PC-9 (cell line): ENCODE data around the gene CHCHD5. TPM values are rescaled to one million over a fixed set of nuclear protein-coding genes. Genes with fewer than 3 reads are reported as not detected.

Experiments
- BruUV-seq: library from RNA; stranded (reverse); fragments of 400-500 nt; replicated peaks from 2 replicates; lab custom pipeline; 2021; lab: Mats Ljungman, UMichigan
- CTCF ChIA-PET: fragments of 300-600 bp; sonication (Branson Sonifier 250); formaldehyde crosslinking; loops from one replicate; lab custom pipeline; 2022; ENCODE audit warnings: antibody characterized with exemption; lab: Charles Lee
- POLR2A ChIA-PET: fragments of 300-600 bp; sonication (Branson Sonifier 250); formaldehyde crosslinking; loops from one replicate; lab custom pipeline; 2022; ENCODE audit warnings: antibody characterized with exemption; ENCODE audit not compliant: unreplicated experiment; lab: Charles Lee
- DNase-seq, 2 experiments: peaks; one replicate each; pipeline versions ENCODE4 v3.0.0 to v3.0.0-alpha.2; 2015 to 2022; ENCODE audit warnings: mixed read lengths in 1 of 2
- H2AFZ ChIP-seq: fragments of 200-600 bp; sonication (generic); 2 replicates; pipeline ENCODE4 v1.8.1; 2017; ENCODE audit warnings: antibody characterized with exemption
- H3F3A ChIP-seq: fragments of 200-600 bp; sonication (generic); 2 replicates; pipeline ENCODE4 v1.8.1; 2017; ENCODE audit warnings: antibody characterized with exemption, mild to moderate bottlenecking, low read depth; ENCODE audit not compliant: insufficient read depth
- H3K27ac ChIP-seq: fragments of 200-600 bp; sonication (generic); 2 replicates; pipeline ENCODE4 v1.6.1; 2016; ENCODE audit warnings: mixed run types
- H3K27me3 ChIP-seq: fragments of 200-600 bp; sonication (generic); 2 replicates; pipeline ENCODE4 v1.6.1; 2016; ENCODE audit warnings: low read depth, mixed run types; ENCODE audit not compliant: insufficient read depth
- H3K36me3 ChIP-seq: fragments of 200-600 bp; sonication (generic); 2 replicates; pipeline ENCODE4 v1.6.1; 2016; ENCODE audit warnings: low read depth, mixed run types
- H3K4me1 ChIP-seq: fragments of 200-600 bp; sonication (generic); replicated peaks from 2 replicates; pipeline ENCODE4 v1.6.1; 2016; ENCODE audit warnings: mixed run types; ENCODE audit not compliant: insufficient read depth
- H3K4me2 ChIP-seq: fragments of 200-600 bp; sonication (generic); 2 replicates; pipeline ENCODE4 v1.6.1; 2017; ENCODE audit warnings: mixed run types
- H3K4me3 ChIP-seq: fragments of 200-600 bp; sonication (generic); 2 replicates; pipeline ENCODE4 v1.6.1; 2016; ENCODE audit warnings: mixed run types
- H3K79me2 ChIP-seq: fragments of 200-600 bp; sonication (generic); 2 replicates; pipeline ENCODE4 v1.6.1; 2017; ENCODE audit warnings: low read depth, mixed run types
- H3K9me2 ChIP-seq: fragments of 200-600 bp; sonication (generic); 2 replicates; pipeline ENCODE4 v1.8.1; 2017; ENCODE audit warnings: mild to moderate bottlenecking; ENCODE audit not compliant: insufficient read depth
- H3K9me3 ChIP-seq: fragments of 200-600 bp; sonication (generic); 2 replicates; pipeline ENCODE4 v1.8.1; 2016; ENCODE audit warnings: low read depth; ENCODE audit not compliant: insufficient read depth
- H4K20me1 ChIP-seq: fragments of 200-600 bp; sonication (generic); 2 replicates; pipeline ENCODE4 v1.8.1; 2017; ENCODE audit not compliant: insufficient read depth
- EZH2 ChIP-seq: fragments of 200-600 bp; sonication (generic); IDR thresholded peaks from 2 replicates; pipeline ENCODE4 v1.8.0; 2017; ENCODE audit warnings: antibody characterized with exemption, low read depth
- intact Hi-C: fragments of 100-400 bp; cut with micrococcal nuclease; formaldehyde crosslinking; loops from one replicate; pipeline ENCODE4 v1.10.0; 2022; ENCODE audit not compliant: unreplicated experiment
- total RNA-seq: library from RNA; stranded (reverse); gene quantifications from 2 replicates; pipeline ENCODE4 v1.2.3, GENCODE V29; 2021
- TF ChIP-seq, protein P1 (sequence below): fragments of 200-600 bp; sonication (generic); conservative IDR thresholded peaks from 2 replicates; pipeline ENCODE4 v1.6.1; 2017; ENCODE audit warnings: mixed run types, antibody characterized with exemption, mild to moderate bottlenecking, moderate library complexity

Gene CHCHD5
- total RNA-seq, 1 experiment from 2014 or later: 38.4 TPM

DNA sequence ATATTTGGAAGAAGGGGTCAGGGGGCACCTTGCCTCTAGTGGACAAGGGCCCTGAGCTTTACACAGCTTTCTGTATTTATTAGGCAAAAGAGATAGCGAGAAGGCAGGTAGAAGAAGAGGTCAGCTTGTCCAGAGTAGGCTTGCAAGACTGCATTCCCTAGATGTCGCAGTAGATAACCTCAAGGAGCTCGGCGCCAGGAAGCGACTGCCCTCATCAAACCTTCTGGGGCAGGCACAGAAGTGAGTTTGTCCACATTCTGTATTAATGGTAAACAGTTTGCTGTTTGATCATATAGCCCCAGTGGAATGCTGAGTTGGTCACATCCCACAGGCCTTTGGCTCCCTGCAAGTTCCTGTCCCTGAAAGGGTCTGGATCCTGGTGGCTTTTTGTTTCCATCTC is 7.0 kb downstream of the CHCHD5 start:
- H3K4me3 ChIP-seq: no peak overlapping the region
- peak overlapping the region; percentile 11 for H3K4me2 ChIP-seq
- peak; percentile 62 to 76 for DNase-seq
- no peaks in the 10 kb centered on the region for H4K20me1 ChIP-seq
- intact Hi-C loops: no loop called here
- CTCF ChIA-PET: interaction anchor here (0.7 to 1.2 kb wide), 2 partner anchors 9 to 35 kb away, joined by 3 to 4 read pairs; no protein-coding TSS in a partner anchor
- H3K4me1 ChIP-seq: peaks cover 12% of the 10 kb centered on the region; the same call in 1 of the 2 replicates
- H3K9me3 ChIP-seq: no peaks in the 10 kb centered on the region
- no peaks in the 10 kb centered on the region for H3K36me3 ChIP-seq
- peak overlapping the region; percentile 13; the same call in 1 of the 2 replicates for H3K27ac ChIP-seq
- H3F3A ChIP-seq: peaks cover 23% of the 10 kb centered on the region
- H3K9me2 ChIP-seq: no peaks in the 10 kb centered on the region
- H3K79me2 ChIP-seq: no peaks in the 10 kb centered on the region
- TF ChIP-seq, protein P1, sequence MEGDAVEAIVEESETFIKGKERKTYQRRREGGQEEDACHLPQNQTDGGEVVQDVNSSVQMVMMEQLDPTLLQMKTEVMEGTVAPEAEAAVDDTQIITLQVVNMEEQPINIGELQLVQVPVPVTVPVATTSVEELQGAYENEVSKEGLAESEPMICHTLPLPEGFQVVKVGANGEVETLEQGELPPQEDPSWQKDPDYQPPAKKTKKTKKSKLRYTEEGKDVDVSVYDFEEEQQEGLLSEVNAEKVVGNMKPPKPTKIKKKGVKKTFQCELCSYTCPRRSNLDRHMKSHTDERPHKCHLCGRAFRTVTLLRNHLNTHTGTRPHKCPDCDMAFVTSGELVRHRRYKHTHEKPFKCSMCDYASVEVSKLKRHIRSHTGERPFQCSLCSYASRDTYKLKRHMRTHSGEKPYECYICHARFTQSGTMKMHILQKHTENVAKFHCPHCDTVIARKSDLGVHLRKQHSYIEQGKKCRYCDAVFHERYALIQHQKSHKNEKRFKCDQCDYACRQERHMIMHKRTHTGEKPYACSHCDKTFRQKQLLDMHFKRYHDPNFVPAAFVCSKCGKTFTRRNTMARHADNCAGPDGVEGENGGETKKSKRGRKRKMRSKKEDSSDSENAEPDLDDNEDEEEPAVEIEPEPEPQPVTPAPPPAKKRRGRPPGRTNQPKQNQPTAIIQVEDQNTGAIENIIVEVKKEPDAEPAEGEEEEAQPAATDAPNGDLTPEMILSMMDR: no peak
- no peak for TF ChIP-seq EZH2
- POLR2A ChIA-PET: no interaction called here
- no peaks in the 10 kb centered on the region for H3K27me3 ChIP-seq
- H2AFZ ChIP-seq: no peak overlapping the region
- no TSS peak for BruUV-seq

DNA sequence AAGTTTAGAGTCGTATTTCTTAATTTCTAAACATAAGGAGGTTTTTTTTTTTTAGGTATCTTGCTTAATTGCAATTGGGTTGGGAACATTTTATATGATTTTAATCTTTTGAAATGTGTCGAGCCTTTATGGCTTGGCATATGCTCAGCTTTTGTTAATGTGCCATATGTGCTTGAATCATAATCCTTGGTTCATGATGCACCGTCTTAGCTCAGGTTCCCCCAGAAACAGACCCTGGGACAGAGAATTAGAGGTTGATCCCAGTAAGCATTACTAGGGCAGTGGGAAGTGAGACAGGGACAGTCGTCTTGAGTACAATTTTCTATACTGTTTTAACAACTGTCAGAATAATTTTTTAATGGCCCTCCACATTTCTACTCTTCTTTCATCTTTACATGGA is 9.3 kb downstream of the CHCHD5 start:
- ChIA-PET POLR2A (no interaction called here), CTCF (interaction anchor here (0.7 kb wide), 1 partner anchor 49 kb away, joined by 12 read pairs; no protein-coding TSS in a partner anchor)
- Histone ChIP-seq H3K79me2 (no peaks in the 10 kb centered on the region), H2AFZ (no peak overlapping the region), H3K9me3 (no peaks in the 10 kb centered on the region), H3F3A (peaks cover 23% of the 10 kb centered on the region), H3K4me1 (peaks cover 12% of the 10 kb centered on the region; the same call in 1 of the 2 replicates), H3K4me3 (no peak overlapping the region), H3K9me2 (no peaks in the 10 kb centered on the region), H3K27me3 (no peaks in the 10 kb centered on the region), H4K20me1 (no peaks in the 10 kb centered on the region), H3K36me3 (no peaks in the 10 kb centered on the region), H3K4me2 (no peak overlapping the region), H3K27ac (no peak overlapping the region)
- intact Hi-C loops: no loop called here
- no TSS peak for BruUV-seq
- no peak for TF ChIP-seq EZH2
- TF ChIP-seq, protein P1: no peak
- no peak for DNase-seq

DNA sequence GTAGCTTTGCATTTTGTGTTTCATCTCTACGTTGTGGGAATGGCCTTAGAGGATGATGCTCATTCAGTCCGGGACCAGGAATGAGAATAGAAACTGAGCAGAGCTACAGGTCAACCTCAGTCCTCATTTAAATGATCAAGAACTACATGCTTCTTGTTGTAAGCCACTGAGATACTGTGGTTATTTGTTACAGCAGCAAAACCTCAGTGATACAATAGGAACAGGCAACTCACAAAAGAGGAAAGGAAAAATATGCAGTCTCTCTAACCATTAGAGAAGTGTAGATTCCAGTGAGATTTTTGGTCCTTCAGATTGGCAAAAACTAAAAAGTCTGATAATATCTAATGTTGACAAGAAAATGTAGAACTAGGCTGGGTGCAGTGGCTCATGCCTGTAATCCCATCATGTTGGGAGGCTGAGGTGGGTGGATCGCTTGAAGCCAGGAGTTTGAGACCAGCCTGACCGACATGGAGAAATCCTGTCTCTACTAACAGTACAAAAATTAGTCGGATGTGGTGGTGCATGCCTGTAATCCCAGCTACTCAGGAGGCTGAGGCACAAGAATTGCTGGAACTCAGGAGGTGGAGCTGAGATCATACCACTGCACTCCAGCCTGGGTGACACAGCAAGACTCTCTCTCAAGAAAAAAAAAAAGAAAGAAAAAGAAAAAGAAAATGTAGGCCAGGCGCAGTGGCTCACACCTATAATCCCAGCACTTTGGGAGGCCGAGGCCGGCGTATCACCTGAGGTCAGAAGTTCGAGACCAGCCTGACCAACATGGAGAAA is 13.3 kb downstream of the CHCHD5 start:
- no peak for DNase-seq
- peaks cover 23% of the 10 kb centered on the region for H3K4me1 ChIP-seq
- no peaks in the 10 kb centered on the region; the same call in 1 of the 2 replicates for H3F3A ChIP-seq
- ChIA-PET CTCF (no interaction called here), POLR2A (no interaction called here)
- BruUV-seq: no TSS peak
- H4K20me1 ChIP-seq: no peaks in the 10 kb centered on the region
- H2AFZ ChIP-seq: no peak overlapping the region
- H3K79me2 ChIP-seq: no peaks in the 10 kb centered on the region
- H3K27me3 ChIP-seq: no peaks in the 10 kb centered on the region
- no peak overlapping the region for H3K27ac ChIP-seq
- H3K9me3 ChIP-seq: no peaks in the 10 kb centered on the region
- TF ChIP-seq EZH2: no peak
- TF ChIP-seq, protein P1: no peak
- H3K36me3 ChIP-seq: no peaks in the 10 kb centered on the region
- no peak overlapping the region for H3K4me2 ChIP-seq
- H3K4me3 ChIP-seq: no peak overlapping the region
- no peaks in the 10 kb centered on the region for H3K9me2 ChIP-seq
- intact Hi-C loops: no loop called here
